Large intestine (tissue), 3 donors: ENCODE data around the gene CELF3. TPM values are rescaled to one million over a fixed set of nuclear protein-coding genes. Genes with fewer than 3 reads are reported as not detected.
"Not testable (repeated sequence)": the region's sequence is repeated elsewhere in the genome, so short reads cannot be mapped to it uniquely, and the experiment has no call there.

Source experiments
- DNase-seq, 2 donors: peaks; one replicate each; pipeline versions ENCODE4 v3.0.0 to v3.0.0-alpha.2; 2013
- H3K27ac ChIP-seq: one replicate; pipeline ENCODE4 v1.5.1; 2013; ENCODE audit warnings: low read length
- H3K27me3 ChIP-seq: 2 replicates; pipeline ENCODE4 v1.6.1; 2013; ENCODE audit warnings: low read length; ENCODE audit not compliant: control insufficient read depth, insufficient read depth
- H3K36me3 ChIP-seq: 2 replicates; pipeline ENCODE4 v1.6.1; 2013; ENCODE audit warnings: low read length; ENCODE audit not compliant: control insufficient read depth, insufficient read depth
- H3K4me1 ChIP-seq: one replicate; pipeline ENCODE4 v1.6.1; 2013; ENCODE audit warnings: low read length; ENCODE audit not compliant: control insufficient read depth, insufficient read depth
- H3K4me3 ChIP-seq: one replicate; pipeline ENCODE4 v1.5.1; 2013; ENCODE audit warnings: low read length
- H3K9me3 ChIP-seq: one replicate; pipeline ENCODE4 v1.6.1; 2013; ENCODE audit warnings: mild to moderate bottlenecking, low read depth, low read length, moderate library complexity; ENCODE audit not compliant: control insufficient read depth
- WGBS: methylation state at CpG from one replicate; pipeline ENCODE4 v1.1.5; 2013; ENCODE audit warnings: low lambda C conversion rate; ENCODE audit not compliant: insufficient coverage; 5-methylcytosine and 5-hydroxymethylcytosine counted together
- polyA plus RNA-seq: library from polyadenylated mRNA; unstranded; fragments of 120-200 nt; gene quantifications from one replicate; pipeline ENCODE4 v1.2.1, GENCODE V29; 2013

The CELF3 gene
- polyA plus RNA-seq, 1 donor = 57.1 TPM

- Histone ChIP-seq H3K36me3 (peaks cover 6% of the 10 kb centered on the region), H3K4me1 (no peaks in the 10 kb centered on the region), H3K27me3 (no peaks in the 10 kb centered on the region), H3K4me3 (no peak overlapping the region), H3K9me3 (no peaks in the 10 kb centered on the region), H3K27ac (no peak overlapping the region)
- DNase-seq = no peak
- 60% methylated on average over 1 of the region's 4 CpGs for WGBS
These were observed 36.2 kb downstream of the CELF3 start for GRCh38 chr1:151680391-151680790.

- peaks cover 13% of the 10 kb centered on the region for H3K36me3 ChIP-seq
- DNase-seq = no peak
- no peaks in the 10 kb centered on the region for H3K27me3 ChIP-seq
- H3K27ac ChIP-seq = no peak overlapping the region
- no peaks in the 10 kb centered on the region for H3K9me3 ChIP-seq
- WGBS = 57% methylated on average over 1 of the region's 1 CpG
- no peaks in the 10 kb centered on the region for H3K4me1 ChIP-seq
- no peak overlapping the region for H3K4me3 ChIP-seq
These were observed 43.2 kb downstream of the CELF3 start for GRCh38 chr1:151673407-151673806.

- not testable (repeated sequence) for H3K27me3 ChIP-seq, H3K4me3 ChIP-seq, H3K27ac ChIP-seq, H3K4me1 ChIP-seq, H3K9me3 ChIP-seq, DNase-seq
- no CpG with 5 or more reads among the region's 2 CpGs for WGBS
- H3K36me3 ChIP-seq = peaks cover 22% of the 10 kb centered on the region
These were observed 46.4 kb downstream of the CELF3 start for GRCh38 chr1:151670036-151670675.

GRCh38 chr1:151668090-151668489 is 48.5 kb downstream of the CELF3 start:
- Histone ChIP-seq H3K9me3 (no peaks in the 10 kb centered on the region), H3K4me3 (no peak overlapping the region), H3K27ac (no peak overlapping the region), H3K36me3 (peaks cover 22% of the 10 kb centered on the region), H3K4me1 (no peaks in the 10 kb centered on the region), H3K27me3 (no peaks in the 10 kb centered on the region)
- DNase-seq = no peak
- no CpG with 5 or more reads among the region's 3 CpGs for WGBS

GRCh38 chr1:151661751-151662150 is 54.9 kb downstream of the CELF3 start:
- 100% methylated on average over 1 of the region's 6 CpGs for WGBS
- peak in 1 of 2 donors; percentile 55 for DNase-seq
- H3K27me3 ChIP-seq = no peaks in the 10 kb centered on the region
- H3K4me1 ChIP-seq = no peaks in the 10 kb centered on the region
- no peaks in the 10 kb centered on the region for H3K9me3 ChIP-seq
- peaks cover 23% of the 10 kb centered on the region for H3K36me3 ChIP-seq
- no peak overlapping the region for H3K4me3 ChIP-seq
- H3K27ac ChIP-seq = no peak overlapping the region

GRCh38 chr1:151655371-151655770 is 61.2 kb downstream of the CELF3 start:
- H3K27ac ChIP-seq = no peak overlapping the region
- no peak for DNase-seq
- WGBS = no CpG with 5 or more reads among the region's 3 CpGs

GRCh38 chr1:151653397-151653796 is 63.2 kb downstream of the CELF3 start:
- Histone ChIP-seq H3K27me3 (no peaks in the 10 kb centered on the region), H3K4me1 (no peaks in the 10 kb centered on the region), H3K36me3 (peaks cover 9% of the 10 kb centered on the region), H3K27ac (no peak overlapping the region), H3K4me3 (no peak overlapping the region), H3K9me3 (peaks cover 13% of the 10 kb centered on the region)
- no peak for DNase-seq
- WGBS = no CpG with 5 or more reads among the region's 1 CpG

More at GRCh38 chr1:151655371-151655770, 61.2 kb downstream of the CELF3 start:
- Histone ChIP-seq H3K27me3 (no peaks in the 10 kb centered on the region), H3K4me3 (no peak overlapping the region), H3K36me3 (peaks cover 12% of the 10 kb centered on the region), H3K4me1 (no peaks in the 10 kb centered on the region), H3K9me3 (peaks cover 9% of the 10 kb centered on the region)

Other genes with a start within 250 kb of the CELF3 start
- 145 TPM for gene CGN, start 205.4 kb downstream of the CELF3 start, polyA plus RNA-seq
- 24.1 TPM for gene TUFT1, start 176.5 kb downstream of the CELF3 start, polyA plus RNA-seq
- 20.0 TPM for gene SNX27, start 104.8 kb downstream of the CELF3 start, polyA plus RNA-seq
- gene RIIAD1, start 4.7 kb upstream of the CELF3 start, polyA plus RNA-seq = 13.5 TPM
- 58.3 TPM for gene MRPL9, start 46.7 kb upstream of the CELF3 start, polyA plus RNA-seq
- 4.2 TPM for gene TDRKH, start 73.7 kb upstream of the CELF3 start, polyA plus RNA-seq
- 0.81 TPM for gene LINGO4, start 88.6 kb upstream of the CELF3 start, polyA plus RNA-seq
- 8.7 TPM for gene RORC, start 115.0 kb upstream of the CELF3 start, polyA plus RNA-seq
- gene C2CD4D, start 123.0 kb upstream of the CELF3 start, polyA plus RNA-seq = 0.78 TPM
- gene THEM5, start 136.9 kb upstream of the CELF3 start, polyA plus RNA-seq = 0.45 TPM
- gene THEM4, start 192.7 kb upstream of the CELF3 start, polyA plus RNA-seq = 40.7 TPM